Measurements from ENCODE around the gene RUFY1. TPM values are rescaled to one million over a fixed set of nuclear protein-coding genes. Genes with fewer than 3 reads are reported as not detected.

The RUFY1 gene
- polyA plus RNA-seq, 1 donor (not counting 4 experiments of a cell fraction or from before 2014, with no cell fraction given): 25.2 TPM

- DNase-seq (ENCODE audit: low read depth, low spot score): no peak
- H4K20me1 ChIP-seq (ENCODE audit: control insufficient read depth, extremely low read depth, insufficient read depth, low read length): no peaks in the 10 kb centered on the region
- dilution Hi-C loops (cut with MboI; ENCODE audit: extremely low pct_ligation_motif_present, low sequenced_read_pairs): no loop called here
- H3K4me1 ChIP-seq (ENCODE audit: control insufficient read depth, extremely low read depth, insufficient read depth, low read length): no peaks in the 10 kb centered on the region
- no peak for FAIRE-seq
- H2AFZ ChIP-seq (ENCODE audit: control insufficient read depth, low read length): no peak overlapping the region
- TF ChIP-seq EZH2 (IDR thresholded peaks at IDR 0.05; ENCODE audit: low read length): no peak
- no peak for TF ChIP-seq CTCF (optimal IDR thresholded peaks at IDR 0.05 in 1 of 3, IDR thresholded peaks at IDR 0.05 in 1 of 3, conservative IDR thresholded peaks at IDR 0.05 in 1 of 3; ENCODE audit: extremely low read depth in 1 of 3, insufficient read depth in 2 of 3, low read length in 3 of 3)
- H3K27me3 ChIP-seq (ENCODE audit: control insufficient read depth, extremely low read depth, insufficient read depth, low read length): no peaks in the 10 kb centered on the region
- no peak overlapping the region for H3K4me2 ChIP-seq (ENCODE audit: control insufficient read depth, extremely low read depth, insufficient read depth, low read depth, low read length)
- no peaks in the 10 kb centered on the region for H3K79me2 ChIP-seq (ENCODE audit: control insufficient read depth, insufficient read depth, low read length)
- H3K9ac ChIP-seq (ENCODE audit: control insufficient read depth, extremely low read depth, insufficient read depth, low read length): no peak overlapping the region
- H3K9me1 ChIP-seq (ENCODE audit: control insufficient read depth, extremely low read depth, insufficient read depth, low read length): no peaks in the 10 kb centered on the region
- no peak overlapping the region for H3K4me3 ChIP-seq (ENCODE audit: control insufficient read depth in 2 of 3, extremely low read depth in 1 of 3, insufficient read depth in 2 of 3, low read depth in 1 of 3, low read length in 3 of 3)
- H3K9me3 ChIP-seq (ENCODE audit: control insufficient read depth, low read depth, low read length): no peaks in the 10 kb centered on the region
- H3K36me3 ChIP-seq (ENCODE audit: control insufficient read depth in 2 of 2, extremely low read depth in 1 of 2, insufficient read depth in 2 of 2, low read length in 2 of 2): peaks cover 18 to 35% of the 10 kb centered on the region in 2 experiments
- no peak overlapping the region for H3K27ac ChIP-seq (ENCODE audit: control insufficient read depth, insufficient read depth, low read length)
These were observed 49.2 kb downstream of the RUFY1 start for GRCh38 chr5:179599566-179599965.

DNA sequence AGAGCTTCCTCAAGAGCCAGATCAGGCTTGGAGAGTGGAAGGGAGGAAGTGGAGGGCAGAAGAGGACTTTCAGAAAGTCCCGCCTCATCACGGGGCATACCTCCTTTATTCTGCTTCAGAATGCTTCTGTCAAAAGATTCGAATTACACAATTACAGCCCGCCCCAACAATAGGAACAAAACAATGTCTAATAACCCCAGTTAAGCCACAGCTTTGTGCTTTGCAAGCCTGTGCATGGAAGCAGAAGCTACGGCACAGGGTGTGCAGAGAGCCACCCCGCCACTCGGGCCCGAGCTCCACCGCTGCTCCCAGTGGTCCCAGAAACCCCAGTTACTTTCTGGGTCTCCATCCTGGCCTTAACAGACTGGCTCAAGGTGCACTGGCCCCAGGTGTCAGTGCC, 49.6 kb downstream of the RUFY1 start:
- Histone ChIP-seq H3K4me1 (ENCODE audit: control insufficient read depth, extremely low read depth, insufficient read depth, low read length) (no peaks in the 10 kb centered on the region), H3K27ac (ENCODE audit: control insufficient read depth, insufficient read depth, low read length) (no peak overlapping the region), H2AFZ (ENCODE audit: control insufficient read depth, low read length) (no peak overlapping the region), H3K9me3 (ENCODE audit: control insufficient read depth, low read depth, low read length) (no peaks in the 10 kb centered on the region), H3K9ac (ENCODE audit: control insufficient read depth, extremely low read depth, insufficient read depth, low read length) (no peak overlapping the region), H3K79me2 (ENCODE audit: control insufficient read depth, insufficient read depth, low read length) (no peaks in the 10 kb centered on the region), H3K4me3 (ENCODE audit: control insufficient read depth in 2 of 3, extremely low read depth in 1 of 3, insufficient read depth in 2 of 3, low read depth in 1 of 3, low read length in 3 of 3) (no peak overlapping the region), H4K20me1 (ENCODE audit: control insufficient read depth, extremely low read depth, insufficient read depth, low read length) (no peaks in the 10 kb centered on the region), H3K27me3 (ENCODE audit: control insufficient read depth, extremely low read depth, insufficient read depth, low read length) (no peaks in the 10 kb centered on the region), H3K36me3 (ENCODE audit: control insufficient read depth in 2 of 2, extremely low read depth in 1 of 2, insufficient read depth in 2 of 2, low read length in 2 of 2) (peaks cover 18 to 32% of the 10 kb centered on the region in 2 experiments), H3K9me1 (ENCODE audit: control insufficient read depth, extremely low read depth, insufficient read depth, low read length) (no peaks in the 10 kb centered on the region), H3K4me2 (ENCODE audit: control insufficient read depth, extremely low read depth, insufficient read depth, low read depth, low read length) (no peak overlapping the region)
- TF ChIP-seq CTCF (optimal IDR thresholded peaks at IDR 0.05 in 1 of 3, IDR thresholded peaks at IDR 0.05 in 1 of 3, conservative IDR thresholded peaks at IDR 0.05 in 1 of 3; ENCODE audit: extremely low read depth in 1 of 3, insufficient read depth in 2 of 3, low read length in 3 of 3): no peak
- TF ChIP-seq EZH2 (IDR thresholded peaks at IDR 0.05; ENCODE audit: low read length): no peak
- no peak for FAIRE-seq
- dilution Hi-C loops (cut with MboI; ENCODE audit: extremely low pct_ligation_motif_present, low sequenced_read_pairs): no loop called here
- no peak for DNase-seq (ENCODE audit: low read depth, low spot score)
